Mammary epithelial cell (primary cell): ENCODE data around the gene TUBGCP2.

Experiments
- EZH2 ChIP-seq: IDR thresholded peaks from 2 replicates; pipeline ENCODE4 v1.6.1; 2012; ENCODE audit warnings: low read length, inconsistent platforms, borderline replicate concordance
- TF ChIP-seq, protein P1 (sequence below), 2 donors: IDR thresholded peaks in 1 of 2; conservative IDR thresholded peaks in 1 of 2; 2 replicates each; pipeline ENCODE4 v1.5.1; 2011 to 2012; ENCODE audit warnings: inconsistent platforms in 2 of 2, low read length in 2 of 2, mild to moderate bottlenecking in 2 of 2, control low read depth in 1 of 2, low read depth in 1 of 2; ENCODE audit not compliant: insufficient read depth in 1 of 2; ENCODE audit errors: extremely low read depth in 1 of 2

DNA sequence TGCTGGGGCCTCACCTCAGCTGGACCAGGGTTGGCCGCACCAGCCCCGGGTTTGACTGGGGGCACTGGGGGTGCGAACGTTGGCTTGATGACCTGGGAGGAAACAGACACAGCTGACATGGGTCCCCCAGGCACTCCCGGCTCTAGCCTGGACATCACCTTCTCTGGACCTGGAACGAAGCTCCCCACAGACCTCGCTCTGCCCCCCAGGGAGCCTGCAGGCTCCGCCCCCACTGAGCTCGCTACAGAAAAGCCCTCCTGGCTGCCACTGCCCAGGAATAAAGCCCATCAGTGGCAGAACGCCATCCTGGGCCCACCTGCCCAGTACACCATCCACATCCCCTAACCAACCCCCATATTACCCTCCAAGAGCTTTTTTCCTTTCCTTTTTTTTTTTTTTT is 45.0 kb downstream of the TUBGCP2 start:
- TF ChIP-seq, protein P1, sequence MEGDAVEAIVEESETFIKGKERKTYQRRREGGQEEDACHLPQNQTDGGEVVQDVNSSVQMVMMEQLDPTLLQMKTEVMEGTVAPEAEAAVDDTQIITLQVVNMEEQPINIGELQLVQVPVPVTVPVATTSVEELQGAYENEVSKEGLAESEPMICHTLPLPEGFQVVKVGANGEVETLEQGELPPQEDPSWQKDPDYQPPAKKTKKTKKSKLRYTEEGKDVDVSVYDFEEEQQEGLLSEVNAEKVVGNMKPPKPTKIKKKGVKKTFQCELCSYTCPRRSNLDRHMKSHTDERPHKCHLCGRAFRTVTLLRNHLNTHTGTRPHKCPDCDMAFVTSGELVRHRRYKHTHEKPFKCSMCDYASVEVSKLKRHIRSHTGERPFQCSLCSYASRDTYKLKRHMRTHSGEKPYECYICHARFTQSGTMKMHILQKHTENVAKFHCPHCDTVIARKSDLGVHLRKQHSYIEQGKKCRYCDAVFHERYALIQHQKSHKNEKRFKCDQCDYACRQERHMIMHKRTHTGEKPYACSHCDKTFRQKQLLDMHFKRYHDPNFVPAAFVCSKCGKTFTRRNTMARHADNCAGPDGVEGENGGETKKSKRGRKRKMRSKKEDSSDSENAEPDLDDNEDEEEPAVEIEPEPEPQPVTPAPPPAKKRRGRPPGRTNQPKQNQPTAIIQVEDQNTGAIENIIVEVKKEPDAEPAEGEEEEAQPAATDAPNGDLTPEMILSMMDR (conservative IDR thresholded peaks at IDR 0.05 in 1 of 2, IDR thresholded peaks at IDR 0.05 in 1 of 2; ENCODE audit: extremely low read depth in 1 of 2, insufficient read depth in 1 of 2, low read depth in 1 of 2, low read length in 2 of 2) = no peak
- TF ChIP-seq EZH2 = no peak
